NCI-H1694 (cell line): Measurements from ENCODE around the gene POLR2J3.
"Not testable (repeated sequence)": the region's sequence is repeated elsewhere in the genome, so short reads cannot be mapped to it uniquely, and the experiment has no call there.

Experiments
- DNase-seq: peaks from one replicate; lab custom pipeline; 2025; lab: John Stamatoyannopoulos, UW

The POLR2J3 gene

GRCh38 chr7:102520797-102521196, 51.6 kb downstream of the POLR2J3 start:
- not testable (repeated sequence) for DNase-seq

DNA sequence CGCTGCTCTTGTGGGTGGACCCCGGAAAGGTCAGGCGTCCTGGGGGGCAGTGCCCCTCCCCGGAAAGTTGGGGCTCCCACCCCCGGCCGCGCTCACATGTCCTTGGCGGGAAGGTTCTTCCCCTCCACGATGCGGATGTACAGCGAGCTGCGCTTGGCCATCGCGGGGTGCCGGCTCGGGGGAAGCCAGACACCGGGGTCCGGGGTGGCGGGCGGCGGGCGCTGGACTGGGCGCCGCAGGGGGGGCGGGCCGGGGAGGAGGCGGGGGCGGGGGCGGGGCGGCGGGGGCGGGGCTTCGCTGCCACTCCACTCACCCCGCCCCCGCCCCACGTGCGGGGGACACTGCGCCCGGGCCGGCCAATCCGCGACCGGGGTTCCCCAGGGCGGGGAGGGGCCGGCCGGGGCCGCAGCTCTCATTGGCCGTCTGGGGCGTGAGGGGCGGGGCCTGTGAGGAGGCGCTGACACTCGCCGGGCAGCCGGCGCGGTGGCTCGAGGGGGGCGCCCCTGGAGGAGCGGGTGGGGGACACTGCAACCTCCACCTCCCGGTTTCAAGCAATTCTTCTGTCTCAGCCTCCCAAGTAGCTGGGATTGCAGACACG, 54.7 kb downstream of the POLR2J3 start, which contains the start of gene RASA4B:
RASA4B (minus strand) TSS at position 228 of the 598 bp plus-strand sequence; CDS start at position 161, 67 bp downstream.
- not testable (repeated sequence) for DNase-seq
